Testis (tissue), 3 donors: ENCODE results near the gene COTL1. TPM values are rescaled to one million over a fixed set of nuclear protein-coding genes. Genes with fewer than 3 reads are reported as not detected.

Experiments
- DNase-seq: peaks from one replicate; pipeline ENCODE4 v3.0.0-alpha.2; 2019
- H3K27ac ChIP-seq, 2 donors: fragments of 200-600 bp; sonication (generic); one replicate each; pipeline ENCODE4 v1.5.1; 2019
- H3K27me3 ChIP-seq: fragments of 200-600 bp; sonication (generic); one replicate; pipeline ENCODE4 v1.5.1; 2019
- H3K36me3 ChIP-seq: fragments of 200-600 bp; sonication (generic); one replicate; pipeline ENCODE4 v1.5.1; 2017; ENCODE audit warnings: low read depth; ENCODE audit errors: missing control alignments
- H3K4me1 ChIP-seq: fragments of 200-600 bp; sonication (generic); one replicate; pipeline ENCODE4 v1.5.1; 2019
- H3K4me3 ChIP-seq, 2 donors: fragments of 200-600 bp; sonication (generic); one replicate each; pipeline ENCODE4 v1.5.1; 2017 to 2019
- H3K9me3 ChIP-seq: fragments of 200-600 bp; sonication (generic); one replicate; pipeline ENCODE4 v1.5.1; 2017
- POLR2A ChIP-seq: fragments of 450-650 bp; IDR thresholded peaks from one replicate; pipeline ENCODE4 v1.6.1; 2017; ENCODE audit warnings: antibody characterized with exemption, mild to moderate bottlenecking, moderate library complexity
- WGBS, 2 donors: methylation state at CpG; one replicate each; pipeline ENCODE4 v1.1.5; 2018; 5-methylcytosine and 5-hydroxymethylcytosine counted together
- intact Hi-C: fragments of 100-400 bp; cut with DNase I; formaldehyde crosslinking; loops from one replicate; pipeline ENCODE4 v1.15.1; 2023; ENCODE audit warnings: low total_unique reads
- polyA plus RNA-seq: library from polyadenylated mRNA; stranded (reverse); fragments of 350-450 nt; fragmentation: Illumina TruSeq; extraction: RNeasy Lipid Tissue Mini Kit (QIAGEN cat#74804); gene quantifications from one replicate; pipeline ENCODE4 v1.2.3, GENCODE V29; 2014; ENCODE audit warnings: low read depth, low replicate concordance; ENCODE audit not compliant: insufficient read depth
- total RNA-seq, 2 donors: library from RNA; depleted of rRNA; stranded (reverse); fragments of >200 nt; gene quantifications; one replicate each; pipeline ENCODE4 v1.2.3, GENCODE V29; 2016
- TF ChIP-seq, protein P1 (sequence below), 3 experiments: fragments of 450-650 bp in 2 of 3; fragments of 200-600 bp in 1 of 3; sonication (generic) in 1 of 3; IDR thresholded peaks; one replicate each; pipeline ENCODE4 v1.5.1; 2016 to 2019; ENCODE audit warnings: antibody characterized with exemption in 3 of 3, mild to moderate bottlenecking in 2 of 3, moderate library complexity in 1 of 3

Gene COTL1
- total and polyA plus RNA-seq, 3 donors from 2014 or later = 56.9 to 124 (median 61.9) TPM

DNA sequence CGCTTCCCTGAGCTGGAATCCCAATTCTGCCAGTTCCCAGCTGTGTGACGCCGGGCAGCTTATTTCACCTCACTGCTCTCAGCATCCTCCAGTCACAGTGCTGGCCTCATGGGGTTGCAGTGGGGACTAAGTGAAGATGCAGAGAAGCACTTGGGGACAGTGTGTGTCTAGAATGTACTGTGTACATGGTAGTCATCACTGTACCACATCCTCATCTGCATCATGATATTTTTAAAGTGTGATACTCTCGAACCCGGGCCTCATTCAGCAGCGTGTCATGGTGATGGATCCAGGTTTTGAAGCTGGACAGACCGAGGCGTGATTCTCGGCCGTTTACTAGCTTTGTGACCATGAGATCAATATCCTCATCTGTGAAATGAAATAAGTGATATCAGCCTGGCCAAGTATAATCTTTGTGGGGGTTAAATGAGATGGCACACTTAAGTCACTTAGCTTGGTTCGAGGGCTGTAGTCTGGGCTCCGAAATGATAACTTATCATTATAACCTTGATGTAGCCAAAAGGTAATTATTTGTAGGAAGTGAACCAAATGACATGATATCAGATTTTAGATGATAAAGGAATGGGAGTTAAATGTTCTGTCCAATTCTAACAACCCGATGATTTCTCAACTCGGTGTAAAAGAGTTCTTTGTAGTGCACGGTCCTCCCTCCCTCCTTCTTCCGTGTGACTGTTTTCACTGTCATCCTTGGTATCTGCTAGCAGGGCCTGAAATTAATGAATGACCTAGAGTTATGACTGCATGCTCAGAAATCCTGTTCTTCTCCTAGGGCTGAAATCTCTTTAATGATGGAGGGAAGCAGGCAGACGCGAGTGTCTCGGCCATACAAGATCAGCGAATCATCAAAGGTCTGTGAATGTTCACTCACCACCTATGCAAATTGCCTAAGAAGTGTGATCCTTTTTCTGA, 32.4 kb upstream of the COTL1 start:
- intact Hi-C loops = no loop called here
- no peaks in the 10 kb centered on the region for H3K27me3 ChIP-seq
- H3K4me3 ChIP-seq = no peak overlapping the region
- H3K4me1 ChIP-seq = peaks cover 26% of the 10 kb centered on the region
- TF ChIP-seq, protein P1, sequence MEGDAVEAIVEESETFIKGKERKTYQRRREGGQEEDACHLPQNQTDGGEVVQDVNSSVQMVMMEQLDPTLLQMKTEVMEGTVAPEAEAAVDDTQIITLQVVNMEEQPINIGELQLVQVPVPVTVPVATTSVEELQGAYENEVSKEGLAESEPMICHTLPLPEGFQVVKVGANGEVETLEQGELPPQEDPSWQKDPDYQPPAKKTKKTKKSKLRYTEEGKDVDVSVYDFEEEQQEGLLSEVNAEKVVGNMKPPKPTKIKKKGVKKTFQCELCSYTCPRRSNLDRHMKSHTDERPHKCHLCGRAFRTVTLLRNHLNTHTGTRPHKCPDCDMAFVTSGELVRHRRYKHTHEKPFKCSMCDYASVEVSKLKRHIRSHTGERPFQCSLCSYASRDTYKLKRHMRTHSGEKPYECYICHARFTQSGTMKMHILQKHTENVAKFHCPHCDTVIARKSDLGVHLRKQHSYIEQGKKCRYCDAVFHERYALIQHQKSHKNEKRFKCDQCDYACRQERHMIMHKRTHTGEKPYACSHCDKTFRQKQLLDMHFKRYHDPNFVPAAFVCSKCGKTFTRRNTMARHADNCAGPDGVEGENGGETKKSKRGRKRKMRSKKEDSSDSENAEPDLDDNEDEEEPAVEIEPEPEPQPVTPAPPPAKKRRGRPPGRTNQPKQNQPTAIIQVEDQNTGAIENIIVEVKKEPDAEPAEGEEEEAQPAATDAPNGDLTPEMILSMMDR (IDR thresholded peaks at IDR 0.05) = no peak
- TF ChIP-seq POLR2A = no peak
- WGBS, 2 donors = 65 to 68% methylated on average over 20 of the region's 20 CpGs
- DNase-seq = peak; percentile 38
- no peaks in the 10 kb centered on the region for H3K9me3 ChIP-seq
- no peaks in the 10 kb centered on the region for H3K36me3 ChIP-seq
- H3K27ac ChIP-seq = peak overlapping the region in 1 of 2 donors; percentile 86

DNA sequence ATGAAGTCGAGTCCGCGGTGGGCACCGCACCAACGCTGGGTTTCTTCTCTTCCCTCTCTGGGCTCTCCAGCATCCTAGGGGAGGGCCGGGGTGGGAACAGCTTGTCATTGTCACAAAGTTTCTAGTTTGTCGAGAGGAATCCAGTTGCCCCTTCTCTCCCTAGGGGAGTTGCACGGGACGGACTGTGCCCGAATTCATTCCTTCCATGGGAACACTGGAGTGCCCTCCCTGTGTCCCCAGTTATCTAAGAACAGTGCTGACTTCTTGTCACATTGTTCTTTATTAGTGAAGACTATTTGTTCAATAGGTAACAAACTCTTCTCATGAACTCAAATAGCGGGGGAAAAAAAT, 31.6 kb upstream of the COTL1 start:
- H3K36me3 ChIP-seq = no peaks in the 10 kb centered on the region
- H3K4me3 ChIP-seq = peak overlapping the region; percentile 76 to 79
- no peaks in the 10 kb centered on the region for H3K9me3 ChIP-seq
- whole genome bisulfite sequencing, 2 donors = 26 to 33% methylated on average over 9 to 11 of the region's 11 CpGs
- peak; percentile 70 for DNase-seq
- peaks cover 30% of the 10 kb centered on the region for H3K4me1 ChIP-seq
- H3K27me3 ChIP-seq = no peaks in the 10 kb centered on the region
- intact Hi-C loops = no loop called here
- H3K27ac ChIP-seq = peak overlapping the region; percentile 65 to 86
- no peak for TF ChIP-seq POLR2A
- TF ChIP-seq, protein P1 (IDR thresholded peaks at IDR 0.05) = no peak

DNA sequence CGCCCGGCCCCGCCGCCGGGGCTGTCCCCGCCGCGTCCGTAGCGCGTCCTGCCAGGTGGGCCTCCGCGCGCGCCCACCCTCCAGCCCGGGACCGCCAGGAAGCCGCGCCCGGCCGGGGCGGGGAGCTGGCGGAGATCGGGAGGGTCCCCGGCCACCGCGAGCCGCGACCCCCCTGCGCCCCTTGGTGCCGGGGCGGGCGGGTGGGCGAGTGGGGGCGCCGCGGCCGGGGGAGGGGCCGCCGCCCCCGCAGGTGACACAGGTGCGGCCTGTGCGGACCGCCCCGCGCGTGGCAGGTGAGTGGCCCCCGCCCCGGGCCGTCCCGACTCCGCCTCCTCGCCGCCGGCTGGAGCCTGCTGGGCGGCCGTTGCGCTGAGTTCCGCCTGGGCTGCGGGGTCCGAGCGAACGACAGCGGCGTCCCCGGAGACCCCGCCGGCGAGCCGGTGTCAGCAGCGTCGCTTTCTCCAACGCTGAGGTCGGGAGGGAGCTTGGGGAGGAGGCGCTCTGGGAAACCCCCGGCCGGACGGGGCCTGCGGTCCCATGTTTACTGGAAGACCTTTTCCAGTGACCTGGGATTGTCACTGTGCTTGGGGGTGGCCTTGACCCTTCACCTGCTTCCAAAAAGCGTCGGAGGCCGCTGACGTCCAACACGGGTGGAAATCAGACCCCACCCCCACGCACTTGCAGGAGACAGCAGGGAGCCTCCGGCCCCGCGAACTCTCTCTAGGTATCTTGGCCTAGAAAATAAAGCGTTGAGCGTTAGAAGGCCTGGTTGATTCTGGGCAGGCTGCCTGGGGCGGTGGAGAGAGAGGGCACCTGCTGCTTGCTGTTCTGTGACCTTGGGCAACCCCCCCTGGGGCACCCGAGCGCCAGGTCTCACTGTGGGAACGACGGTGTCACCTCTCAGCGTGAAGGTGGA, 31.0 kb upstream of the COTL1 start:
- H3K36me3 ChIP-seq = no peaks in the 10 kb centered on the region
- 5 to 12% methylated on average over 11 to 40 of the region's 96 CpGs for WGBS, 2 donors
- intact Hi-C loops = no loop called here
- no peak for TF ChIP-seq POLR2A
- TF ChIP-seq, protein P1 (IDR thresholded peaks at IDR 0.05) = no peak
- no peaks in the 10 kb centered on the region for H3K9me3 ChIP-seq
- H3K27ac ChIP-seq = peak overlapping the region; percentile 65 to 86
- H3K4me3 ChIP-seq = peak overlapping the region; percentile 76 to 79
- H3K27me3 ChIP-seq = no peaks in the 10 kb centered on the region
- peaks cover 30% of the 10 kb centered on the region for H3K4me1 ChIP-seq
- peak; percentile 61 for DNase-seq

- WGBS, 2 donors = 4 to 15% methylated on average over 12 to 50 of the region's 77 CpGs
- no peaks in the 10 kb centered on the region for H3K27me3 ChIP-seq
- H3K27ac ChIP-seq = peak within 1 kb of the TSS; percentile 85 to 86
- no peak for TF ChIP-seq POLR2A
- TF ChIP-seq, protein P1 (IDR thresholded peaks at IDR 0.05) = no peak
- peak; percentile 59 for DNase-seq
- peaks cover 36% of the 10 kb centered on the region for H3K4me1 ChIP-seq
- H3K36me3 ChIP-seq = no peaks in the 10 kb centered on the region
- intact Hi-C loops = no loop called here
- H3K4me3 ChIP-seq = peak within 1 kb of the TSS; percentile 76 to 79
- no peaks in the 10 kb centered on the region for H3K9me3 ChIP-seq
Measured at GRCh38 chr16:84647828-84648594, 30.1 kb upstream of the COTL1 start, which contains the start of gene KLHL36. TSS of gene KLHL36 (plus strand) at chr16:84648511. CDS start at chr16:84650868, 2,357 bp downstream.
